Endothelial cell of umbilical vein (primary cell): ENCODE results near the gene APPL2. TPM values are rescaled to one million over a fixed set of nuclear protein-coding genes. Genes with fewer than 3 reads are reported as not detected.

ENCODE experiments used
- BruUV-seq: library from RNA; stranded (reverse); fragments of 400-500 nt; replicated peaks from 2 replicates; lab custom pipeline; 2021; lab: Mats Ljungman, UMichigan
- CTCF ChIA-PET: fragments of 300-600, 350-600 bp; sonication (Branson Sonifier 250); formaldehyde crosslinking; loops from one replicate; lab custom pipeline; 2021; ENCODE audit warnings: antibody characterized with exemption, inconsistent platforms; lab: Charles Lee
- POLR2A ChIA-PET: fragments of 300-600, 350-600 bp; sonication (Branson Sonifier 250); formaldehyde crosslinking; loops from one replicate; lab custom pipeline; 2021; ENCODE audit warnings: antibody characterized with exemption, inconsistent platforms; lab: Charles Lee
- DNase-seq: peaks from one replicate; pipeline ENCODE4 v3.0.0-alpha.2; 2011; ENCODE audit warnings: low read depth, low spot score
- FAIRE-seq: peaks from 2 replicates; lab custom pipeline; 2011; peaks lifted over from hg19 to GRCh38; lab: Jason Lieb, UNC
- H2AFZ ChIP-seq: 2 replicates; pipeline ENCODE4 v1.6.0; 2012; ENCODE audit warnings: low read depth, low read length, control low read depth, inconsistent platforms
- H3K27ac ChIP-seq: 2 replicates; pipeline ENCODE4 v1.5.1; 2011; ENCODE audit warnings: low read depth, mild to moderate bottlenecking, control low read depth, low read length, moderate library complexity; ENCODE audit not compliant: insufficient read depth
- H3K27me3 ChIP-seq, 2 experiments: 2 replicates each; pipeline versions ENCODE4 v1.6.0 to v1.6.1; 2011; ENCODE audit warnings: low read length in 2 of 2, mixed read lengths in 1 of 2; ENCODE audit not compliant: control insufficient read depth in 2 of 2, insufficient read depth in 2 of 2
- H3K36me3 ChIP-seq, 2 experiments: 2 replicates in 1 of 2; 3 replicates in 1 of 2; pipeline ENCODE4 v1.5.1; 2011; ENCODE audit warnings: low read length in 2 of 2, mild to moderate bottlenecking in 1 of 2, moderate library complexity in 1 of 2; ENCODE audit not compliant: control insufficient read depth in 2 of 2, insufficient read depth in 2 of 2; ENCODE audit errors: extremely low read depth in 1 of 2
- H3K4me1 ChIP-seq: 3 replicates; pipeline ENCODE4 v1.5.1; 2011; ENCODE audit warnings: mild to moderate bottlenecking, low read length; ENCODE audit not compliant: control insufficient read depth, insufficient read depth; ENCODE audit errors: extremely low read depth
- H3K4me2 ChIP-seq: 2 replicates; pipeline ENCODE4 v1.6.1; 2011; ENCODE audit warnings: low read length, control low read depth, mixed read lengths; ENCODE audit not compliant: insufficient read depth
- H3K4me3 ChIP-seq, 3 experiments: fragments of 200-600 bp in 1 of 3; sonication (generic), shearing (Covaris generic) in 1 of 3; replicated peaks in 1 of 3; 2 replicates each; pipeline ENCODE4 v1.5.1; 2011 to 2016; ENCODE audit warnings: control low read depth in 3 of 3, low read length in 3 of 3, mild to moderate bottlenecking in 2 of 3, inconsistent platforms in 1 of 3, low read depth in 1 of 3, moderate library complexity in 1 of 3; ENCODE audit not compliant: insufficient read depth in 1 of 3
- H3K79me2 ChIP-seq: 2 replicates; pipeline ENCODE4 v1.6.0; 2012; ENCODE audit warnings: low read length, inconsistent platforms; ENCODE audit not compliant: control insufficient read depth, insufficient read depth
- H3K9ac ChIP-seq: replicated peaks from 2 replicates; pipeline ENCODE3; 2011; ENCODE audit warnings: low read length, control low read depth; ENCODE audit not compliant: insufficient read depth; ENCODE audit errors: extremely low read depth
- H3K9me1 ChIP-seq: replicated peaks from 3 replicates; pipeline ENCODE4 v1.6.0; 2011; ENCODE audit warnings: mild to moderate bottlenecking, low read length; ENCODE audit not compliant: control insufficient read depth, insufficient read depth; ENCODE audit errors: extremely low read depth
- H3K9me3 ChIP-seq: replicated peaks from 2 replicates; pipeline ENCODE4 v1.5.1; 2012; ENCODE audit warnings: low read length, inconsistent platforms; ENCODE audit not compliant: control insufficient read depth, insufficient read depth
- H4K20me1 ChIP-seq: replicated peaks from 2 replicates; pipeline ENCODE3; 2011; ENCODE audit warnings: mild to moderate bottlenecking, low read length; ENCODE audit not compliant: control insufficient read depth, insufficient read depth; ENCODE audit errors: extremely low read depth
- EZH2 ChIP-seq: IDR thresholded peaks from 2 replicates; pipeline ENCODE4 v1.6.1; 2012; ENCODE audit warnings: borderline replicate concordance, low read depth, mild to moderate bottlenecking, moderate library complexity, low read length, inconsistent platforms; ENCODE audit not compliant: severe bottlenecking
- FOS ChIP-seq: IDR thresholded peaks from 2 replicates; pipeline ENCODE4 v1.6.1; 2011; ENCODE audit warnings: mild to moderate bottlenecking, low read length, moderate library complexity, borderline replicate concordance; ENCODE audit not compliant: insufficient read depth
- GATA2 ChIP-seq: IDR thresholded peaks from 2 replicates; pipeline ENCODE4 v1.7.0; 2011; ENCODE audit warnings: low read depth, mild to moderate bottlenecking, moderate library complexity, mixed read lengths, low read length; ENCODE audit not compliant: insufficient read length, insufficient read depth
- JUN ChIP-seq: IDR thresholded peaks from 2 replicates; pipeline ENCODE4 v1.6.1; 2011; ENCODE audit warnings: borderline replicate concordance, low read depth; ENCODE audit not compliant: insufficient read length, insufficient read depth
- MYC ChIP-seq: IDR thresholded peaks from one replicate; pipeline ENCODE4 v1.6.1; 2011; ENCODE audit warnings: mild to moderate bottlenecking, low read depth, low read length
- POLR2A ChIP-seq: IDR thresholded peaks from 2 replicates; pipeline ENCODE4 v1.6.1; 2012; ENCODE audit warnings: low read depth, mild to moderate bottlenecking, control low read depth, low read length
- POLR2AphosphoS5 ChIP-seq: IDR thresholded peaks from 2 replicates; pipeline ENCODE4 v1.6.1; 2012; ENCODE audit warnings: low read depth, mild to moderate bottlenecking, control low read depth, low read length, moderate library complexity; ENCODE audit not compliant: insufficient read depth
- dilution Hi-C: fragments of 300-500 bp; cut with MboI; formaldehyde crosslinking; loops from one replicate; pipeline ENCODE4 v1.15.0; 2019; ENCODE audit warnings: low sequenced_read_pairs; ENCODE audit not compliant: extremely low pct_ligation_motif_present
- intact Hi-C: fragments of 100-400 bp; cut with micrococcal nuclease; formaldehyde crosslinking; loops from one replicate; pipeline ENCODE4 v1.10.0; 2022
- polyA plus RNA-seq, 4 experiments: library from polyadenylated mRNA; depleted of rRNA in 3 of 4; stranded (reverse) in 3 of 4; unstranded in 1 of 4; fragments of >200 nt; gene quantifications; 2 replicates each; pipeline versions ENCODE4 v1.2.1 to v1.2.3, GENCODE V29; 2011 to 2012; ENCODE audit warnings: missing spikeins in 1 of 4
- total RNA-seq: library from RNA; stranded (reverse); gene quantifications from 2 replicates; pipeline ENCODE4 v1.2.3, GENCODE V29; 2021
- TF ChIP-seq, protein P1 (sequence below), 2 donors: IDR thresholded peaks; 1 replicate in 1 of 2; 2 replicates in 1 of 2; pipeline ENCODE4 v1.5.1; 2011; ENCODE audit warnings: low read length in 2 of 2, mild to moderate bottlenecking in 2 of 2, moderate library complexity in 2 of 2, control low read depth in 1 of 2, inconsistent platforms in 1 of 2, low read depth in 1 of 2; ENCODE audit not compliant: insufficient read depth in 1 of 2; ENCODE audit errors: extremely low read depth in 1 of 2

Gene APPL2
- total and polyA plus RNA-seq, 2 donors (not counting 3 experiments of a cell fraction or from before 2014, with no cell fraction given): 8.1 to 21.4 TPM

DNA sequence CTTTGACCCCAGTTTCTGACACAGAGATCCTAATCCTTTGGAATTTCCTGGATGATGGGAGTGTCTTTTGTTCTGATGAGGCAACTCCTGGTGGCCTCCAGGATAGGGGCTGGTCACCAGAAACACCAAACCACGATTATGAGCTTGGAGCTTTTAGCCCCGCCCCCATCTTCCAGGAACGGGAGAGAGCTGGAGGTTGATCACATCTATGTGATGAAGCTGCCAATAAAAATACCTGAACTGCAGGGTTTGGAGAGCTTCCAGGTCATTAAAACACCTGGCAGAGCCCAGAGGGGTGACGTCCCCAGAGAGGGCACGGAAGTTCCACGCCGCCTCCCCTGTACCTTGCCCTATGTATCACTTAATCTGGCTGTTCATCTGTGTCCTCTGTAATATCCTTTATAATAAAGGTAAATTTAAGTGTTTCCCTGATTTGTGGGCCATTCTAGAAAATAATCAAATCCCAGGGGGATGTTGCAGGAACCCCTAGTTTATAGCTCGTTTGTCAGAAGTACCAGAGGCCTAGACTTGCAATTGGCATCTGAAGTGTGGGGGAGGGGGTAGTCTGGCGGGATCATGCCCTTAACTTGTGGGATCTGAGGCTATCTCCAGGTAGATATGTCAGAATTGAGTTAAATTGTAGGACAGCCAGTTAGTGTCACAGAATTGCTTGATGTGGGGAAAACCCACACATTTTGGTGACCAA, 21.2 kb downstream of the APPL2 start:
- CTCF ChIA-PET: interaction anchor here (0.6 to 3.3 kb wide), 11 partner anchors 11 to 1005 kb away, joined by 3 to 20 read pairs (median 4); partner anchors contain the start of genes APPL2 and C12orf75
- FAIRE-seq: peak; percentile 71
- Histone ChIP-seq H2AFZ (no peak overlapping the region), H3K27ac (peak overlapping the region; percentile 62), H3K9me1 (no peaks in the 10 kb centered on the region), H3K9ac (peak overlapping the region; percentile 33), H3K9me3 (no peaks in the 10 kb centered on the region), H3K36me3 (peaks cover 0 to 8% of the 10 kb centered on the region in 2 experiments), H4K20me1 (no peaks in the 10 kb centered on the region), H3K4me3 (no peak overlapping the region), H3K27me3 (no peaks in the 10 kb centered on the region), H3K79me2 (peaks cover 3% of the 10 kb centered on the region), H3K4me2 (peak overlapping the region; percentile 25), H3K4me1 (peaks cover 13% of the 10 kb centered on the region)
- no TSS peak for BruUV-seq
- peak; percentile 45 for DNase-seq
- intact Hi-C loops (no loop called here), dilution Hi-C loops (no loop called here)
- POLR2A ChIA-PET: interaction anchor here (1.0 kb wide), 1 partner anchor 163 kb away, joined by 3 read pairs; no protein-coding TSS in a partner anchor
- TF ChIP-seq, protein P1, sequence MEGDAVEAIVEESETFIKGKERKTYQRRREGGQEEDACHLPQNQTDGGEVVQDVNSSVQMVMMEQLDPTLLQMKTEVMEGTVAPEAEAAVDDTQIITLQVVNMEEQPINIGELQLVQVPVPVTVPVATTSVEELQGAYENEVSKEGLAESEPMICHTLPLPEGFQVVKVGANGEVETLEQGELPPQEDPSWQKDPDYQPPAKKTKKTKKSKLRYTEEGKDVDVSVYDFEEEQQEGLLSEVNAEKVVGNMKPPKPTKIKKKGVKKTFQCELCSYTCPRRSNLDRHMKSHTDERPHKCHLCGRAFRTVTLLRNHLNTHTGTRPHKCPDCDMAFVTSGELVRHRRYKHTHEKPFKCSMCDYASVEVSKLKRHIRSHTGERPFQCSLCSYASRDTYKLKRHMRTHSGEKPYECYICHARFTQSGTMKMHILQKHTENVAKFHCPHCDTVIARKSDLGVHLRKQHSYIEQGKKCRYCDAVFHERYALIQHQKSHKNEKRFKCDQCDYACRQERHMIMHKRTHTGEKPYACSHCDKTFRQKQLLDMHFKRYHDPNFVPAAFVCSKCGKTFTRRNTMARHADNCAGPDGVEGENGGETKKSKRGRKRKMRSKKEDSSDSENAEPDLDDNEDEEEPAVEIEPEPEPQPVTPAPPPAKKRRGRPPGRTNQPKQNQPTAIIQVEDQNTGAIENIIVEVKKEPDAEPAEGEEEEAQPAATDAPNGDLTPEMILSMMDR (IDR thresholded peaks at IDR 0.05; ENCODE audit: extremely low read depth in 1 of 2, insufficient read depth in 1 of 2, low read depth in 1 of 2, low read length in 2 of 2): peak in 1 of 2 donors; percentile 3
- peak; percentile 30 for TF ChIP-seq POLR2AphosphoS5
- peak; percentile 31 for TF ChIP-seq JUN
- TF ChIP-seq POLR2A: no peak
- peak; percentile 36 for TF ChIP-seq FOS
- TF ChIP-seq GATA2: peak; percentile 82
- TF ChIP-seq EZH2: no peak
- no peak for TF ChIP-seq MYC
